Measurements from ENCODE around the gene CHN1. TPM values are rescaled to one million over a fixed set of nuclear protein-coding genes. Genes with fewer than 3 reads are reported as not detected.

The CHN1 gene
- total RNA-seq, 1 donor, result 2.3 TPM

- TF ChIP-seq CTCF (IDR thresholded peaks at IDR 0.05; ENCODE audit: insufficient read depth, low read length), result no peak
- DNase-seq (ENCODE audit: low read depth), result no peak
- H3K4me3 ChIP-seq (ENCODE audit: low read depth, low read length), result no peak overlapping the region
Observed at GRCh38 chr2:175015340-175015739, 10.2 kb upstream of the CHN1 start.

GRCh38 chr2:175012516-175012915 is 7.3 kb upstream of the CHN1 start:
- H3K4me3 ChIP-seq (ENCODE audit: low read depth, low read length), result no peak overlapping the region
- TF ChIP-seq CTCF (IDR thresholded peaks at IDR 0.05; ENCODE audit: insufficient read depth, low read length), result no peak
- no peak for DNase-seq (ENCODE audit: low read depth)

GRCh38 chr2:175011505-175011904 is 6.3 kb upstream of the CHN1 start:
- TF ChIP-seq CTCF (IDR thresholded peaks at IDR 0.05; ENCODE audit: insufficient read depth, low read length), result no peak
- H3K4me3 ChIP-seq (ENCODE audit: low read depth, low read length), result no peak overlapping the region
- no peak for DNase-seq (ENCODE audit: low read depth)

GRCh38 chr2:175010848-175011254 is 5.7 kb upstream of the CHN1 start:
- TF ChIP-seq CTCF (IDR thresholded peaks at IDR 0.05; ENCODE audit: insufficient read depth, low read length), result no peak
- H3K4me3 ChIP-seq (ENCODE audit: low read depth, low read length), result no peak overlapping the region
- DNase-seq (ENCODE audit: low read depth), result no peak

- no peak for DNase-seq (ENCODE audit: low read depth)
- TF ChIP-seq CTCF (IDR thresholded peaks at IDR 0.05; ENCODE audit: insufficient read depth, low read length), result no peak
- H3K4me3 ChIP-seq (ENCODE audit: low read depth, low read length), result no peak overlapping the region
Observed at GRCh38 chr2:175009917-175010621, 4.9 kb upstream of the CHN1 start.

GRCh38 chr2:175008801-175009495 is 3.8 kb upstream of the CHN1 start:
- no peak overlapping the region for H3K4me3 ChIP-seq (ENCODE audit: low read depth, low read length)
- DNase-seq (ENCODE audit: low read depth), result no peak
- TF ChIP-seq CTCF (IDR thresholded peaks at IDR 0.05; ENCODE audit: insufficient read depth, low read length), result no peak
